Natural killer cell (primary cell): Measurements from ENCODE around the gene NDE1. TPM values are rescaled to one million over a fixed set of nuclear protein-coding genes. Genes with fewer than 3 reads are reported as not detected.

Experiments
- ATAC-seq, 3 donors: fragments of 150-1000 bp in 2 of 3; fragments of 200-7000 bp in 1 of 3; cut with Tn5 transposase; 1 replicate in 1 of 3; 2 replicates in 2 of 3; pipeline ENCODE4 v1.10.0; 2021; ENCODE audit warnings: mild to moderate bottlenecking in 2 of 3, moderate library complexity in 2 of 3
- DNase-seq, 2 donors: peaks; one replicate each; pipeline versions ENCODE4 v3.0.0 to v3.0.0-alpha.2; 2013 to 2021; ENCODE audit warnings: mixed read lengths in 1 of 2
- H3K27ac ChIP-seq: one replicate; pipeline ENCODE4 v1.5.1; 2013; ENCODE audit warnings: mild to moderate bottlenecking, low read length
- H3K27me3 ChIP-seq: one replicate; pipeline ENCODE4 v1.6.1; 2013; ENCODE audit warnings: low read length; ENCODE audit not compliant: control insufficient read depth, insufficient read depth
- H3K36me3 ChIP-seq: one replicate; pipeline ENCODE4 v1.6.1; 2013; ENCODE audit warnings: low read length; ENCODE audit not compliant: control insufficient read depth, insufficient read depth
- H3K4me1 ChIP-seq: one replicate; pipeline ENCODE4 v1.6.1; 2013; ENCODE audit warnings: low read length; ENCODE audit not compliant: control insufficient read depth, insufficient read depth
- H3K4me3 ChIP-seq: one replicate; pipeline ENCODE4 v1.5.1; 2013; ENCODE audit warnings: low read length
- H3K9me3 ChIP-seq: one replicate; pipeline ENCODE4 v1.6.1; 2013; ENCODE audit warnings: low read length; ENCODE audit not compliant: control insufficient read depth, insufficient read depth
- H3K27ac Mint-ChIP-seq, 2 donors: one replicate each; pipeline ENCODE4 v1.8.0; 2022; ENCODE audit warnings: mild to moderate bottlenecking in 2 of 2, mixed read lengths in 2 of 2, moderate library complexity in 1 of 2
- H3K27me3 Mint-ChIP-seq, 2 donors: one replicate each; pipeline ENCODE4 v1.8.0; 2022; ENCODE audit warnings: low read depth in 2 of 2, mixed read lengths in 2 of 2
- H3K36me3 Mint-ChIP-seq: one replicate; pipeline ENCODE4 v1.8.0; 2022; ENCODE audit warnings: mixed read lengths
- H3K4me1 Mint-ChIP-seq, 2 donors: one replicate each; pipeline ENCODE4 v1.8.0; 2022; ENCODE audit warnings: mixed read lengths in 2 of 2
- H3K4me3 Mint-ChIP-seq: one replicate; pipeline ENCODE4 v1.8.0; 2022; ENCODE audit warnings: mild to moderate bottlenecking, moderate library complexity, mixed read lengths
- H3K9me3 Mint-ChIP-seq, 2 donors: one replicate each; pipeline ENCODE4 v1.8.0; 2022; ENCODE audit warnings: mixed read lengths in 2 of 2
- CTCF ChIP-seq: fragments of 200-600 bp; IDR thresholded peaks from one replicate; pipeline ENCODE4 v1.8.0; 2022; ENCODE audit warnings: antibody characterized with exemption
- WGBS: methylation state at CpG from one replicate; pipeline ENCODE4 v1.1.7; 2013; ENCODE audit warnings: missing lambda C conversion rate; ENCODE audit not compliant: insufficient coverage; 5-methylcytosine and 5-hydroxymethylcytosine counted together
- intact Hi-C: fragments of 100-400 bp; cut with micrococcal nuclease; formaldehyde crosslinking; loops from one replicate; pipeline ENCODE4 v1.14.2; 2022
- total RNA-seq, 4 donors: library from RNA; stranded (reverse); fragments of 120-200 nt in 1 of 4; gene quantifications; one replicate each; pipeline versions ENCODE4 v1.2.3 to v1.2.4, GENCODE V29; 2013 to 2022

Gene NDE1
- total RNA-seq, 3 donors from 2014 or later (not counting 1 experiment from before 2014, with no cell fraction given), result 104 to 118 (median 114) TPM

- no peaks in the 10 kb centered on the region for H3K9me3 ChIP-seq
- no peak overlapping the region for H3K27ac Mint-ChIP-seq
- H3K4me1 ChIP-seq, result no peaks in the 10 kb centered on the region
- no peak for TF ChIP-seq CTCF
- DNase-seq, result no peak
- H3K4me1 Mint-ChIP-seq, result peaks cover 0 to 4% of the 10 kb centered on the region in 2 donors
- no peaks in the 10 kb centered on the region for H3K36me3 ChIP-seq
- no peak overlapping the region for H3K27ac ChIP-seq
- no peak overlapping the region for H3K4me3 Mint-ChIP-seq
- no peaks in the 10 kb centered on the region for H3K27me3 Mint-ChIP-seq
- H3K9me3 Mint-ChIP-seq, result no peaks in the 10 kb centered on the region
- no peaks in the 10 kb centered on the region for H3K36me3 Mint-ChIP-seq
- H3K4me3 ChIP-seq, result no peak overlapping the region
- H3K27me3 ChIP-seq, result no peaks in the 10 kb centered on the region
- WGBS, result 73% methylated on average over 1 of the region's 2 CpGs
- intact Hi-C loops, result no loop called here
- ATAC-seq, result no peak
These were observed 99.3 kb downstream of the NDE1 start for GRCh38 chr16:15749371-15749770.

GRCh38 chr16:15749985-15750384 is 99.9 kb downstream of the NDE1 start:
- Histone ChIP-seq H3K9me3 (no peaks in the 10 kb centered on the region), H3K27me3 (no peaks in the 10 kb centered on the region), H3K36me3 (no peaks in the 10 kb centered on the region), H3K4me1 (no peaks in the 10 kb centered on the region), H3K27ac (no peak overlapping the region), H3K4me3 (no peak overlapping the region)
- WGBS, result 86% methylated on average over 18 of the region's 18 CpGs
- H3K36me3 Mint-ChIP-seq, result no peaks in the 10 kb centered on the region
- DNase-seq (no peak), ATAC-seq (no peak)
- H3K27me3 Mint-ChIP-seq, result no peaks in the 10 kb centered on the region
- H3K27ac Mint-ChIP-seq, result no peak overlapping the region
- H3K9me3 Mint-ChIP-seq, result no peaks in the 10 kb centered on the region
- intact Hi-C loops, result no loop called here
- H3K4me1 Mint-ChIP-seq, result peaks cover 0 to 4% of the 10 kb centered on the region in 2 donors
- no peak for TF ChIP-seq CTCF
- H3K4me3 Mint-ChIP-seq, result no peak overlapping the region

- intact Hi-C loops, result no loop called here
- no peak overlapping the region for H3K4me3 Mint-ChIP-seq
- WGBS, result 94% methylated on average over 6 of the region's 7 CpGs
These were observed 101.9 kb downstream of the NDE1 start for GRCh38 chr16:15751940-15752339.

More at GRCh38 chr16:15751940-15752339, 101.9 kb downstream of the NDE1 start:
- H3K36me3 ChIP-seq, result no peaks in the 10 kb centered on the region
- H3K4me1 ChIP-seq, result no peaks in the 10 kb centered on the region
- Mint-ChIP-seq H3K27me3 (peaks cover 0 to 3% of the 10 kb centered on the region in 2 donors), H3K36me3 (no peaks in the 10 kb centered on the region), H3K4me1 (peaks cover 0 to 4% of the 10 kb centered on the region in 2 donors), H3K9me3 (no peaks in the 10 kb centered on the region), H3K27ac (no peak overlapping the region)
- H3K27ac ChIP-seq, result no peak overlapping the region
- TF ChIP-seq CTCF, result no peak
- no peaks in the 10 kb centered on the region for H3K9me3 ChIP-seq
- H3K4me3 ChIP-seq, result no peak overlapping the region
- H3K27me3 ChIP-seq, result peaks cover under 1% of the 10 kb centered on the region
- no peak for ATAC-seq
- DNase-seq, result no peak
